Measurements from ENCODE around the gene PPWD1. TPM values are rescaled to one million over a fixed set of nuclear protein-coding genes. Genes with fewer than 3 reads are reported as not detected.
A peak's percentile ranks its signal among the peaks of the same experiment; 100 is the strongest.

The PPWD1 gene
- total RNA-seq (100 to 1,000 TPM in 1 of 9 donors, 10 to 100 TPM in 8; 15.3 to 181 (median 26.5) TPM), polyA plus RNA-seq (10 to 100 TPM; 24.8 to 32.7 (median 30.4) TPM)
- long read RNA-seq, donor 1, transcript PPWD1-201 (11 exons, 2,166 nt) = major isoform, 7 of 19 reads
- long read RNA-seq, donor 1, partial matches to known transcripts = 7 of 19 reads
- long read RNA-seq, donor 1, other reads (novel, unspliced or antisense) = 0 of 19 reads
- long read RNA-seq, donor 2, partial matches to known transcripts = 0 of 8 reads
- long read RNA-seq, donor 2, other reads (novel, unspliced or antisense) = 0 of 8 reads
- long read RNA-seq, donor 3, partial matches to known transcripts = 0 of 5 reads
- long read RNA-seq, donor 3, other reads (novel, unspliced or antisense) = 0 of 5 reads
- long read RNA-seq, donor 4, transcript PPWD1-201 (11 exons, 2,166 nt) = major isoform, 15 of 19 reads
- long read RNA-seq, donor 4, partial matches to known transcripts = 3 of 19 reads
- long read RNA-seq, donor 4, other reads (novel, unspliced or antisense) = 1 of 19 reads
- long read RNA-seq, donor 5, transcript PPWD1-201 (11 exons, 2,166 nt) = major isoform, 21 of 29 reads
- long read RNA-seq, donor 5, partial matches to known transcripts = 4 of 29 reads
- long read RNA-seq, donor 5, other reads (novel, unspliced or antisense) = 4 of 29 reads
- long read RNA-seq, donor 6, transcript PPWD1-201 (11 exons, 2,166 nt) = major isoform, 9 of 12 reads
- long read RNA-seq, donor 6, partial matches to known transcripts = 1 of 12 reads
- long read RNA-seq, donor 6, other reads (novel, unspliced or antisense) = 0 of 12 reads
- long read RNA-seq, donor 7, partial matches to known transcripts = 0 of 1 reads
- long read RNA-seq, donor 7, other reads (novel, unspliced or antisense) = 0 of 1 reads
- long read RNA-seq, donor 8, transcript PPWD1-201 (11 exons, 2,166 nt) = major isoform, 5 of 9 reads
- long read RNA-seq, donor 8, partial matches to known transcripts = 0 of 9 reads
- long read RNA-seq, donor 8, other reads (novel, unspliced or antisense) = 0 of 9 reads
- long read RNA-seq, donor 9, partial matches to known transcripts = 0 of 10 reads
- long read RNA-seq, donor 9, other reads (novel, unspliced or antisense) = 6 of 10 reads
- long read RNA-seq, donor 10, partial matches to known transcripts = 0 of 3 reads
- long read RNA-seq, donor 10, other reads (novel, unspliced or antisense) = 0 of 3 reads

GRCh38 chr5:65562731-65563701, at the start of gene PPWD1, which contains the start of gene CENPK:
TSS of gene PPWD1 (plus strand) at chr5:65563296. CDS start at chr5:65563311, 15 bp downstream.
TSS of gene CENPK (minus strand) at chr5:65563168. CDS start at chr5:65554907, 8,261 bp downstream.
- peak; percentile 92 to 98 (median 96) for DNase-seq
- intact Hi-C loops (cut with DNase I) = no loop called here
- Histone ChIP-seq H3K36me3 (replicated peaks in 1 of 2) (no peaks in the 10 kb centered on the region), H3K9me3 (replicated peaks in 1 of 3) (no peaks in the 10 kb centered on the region), H3K27me3 (no peaks in the 10 kb centered on the region), H3K4me1 (replicated peaks in 1 of 2) (peaks cover 5 to 34% of the 10 kb centered on the region in 2 donors), H3K27ac (peak within 1 kb of the TSS; percentile 23 to 93 (median 86)), H3K4me3 (peak within 1 kb of the TSS; percentile 66 to 98 (median 82))
- TF ChIP-seq CTCF (IDR thresholded peaks at IDR 0.05) = no peak
- peak in 1 of 2 donors; percentile 79 for TF ChIP-seq POLR2A (IDR thresholded peaks at IDR 0.05)
- 0 to 1% (median 0%) methylated on average over 36 to 54 of the region's 54 CpGs for WGBS, 4 donors

GRCh38 chr5:65525726-65526125, 37.4 kb upstream of the PPWD1 start:
- TF ChIP-seq POLR2A (IDR thresholded peaks at IDR 0.05) (no peak), CTCF (IDR thresholded peaks at IDR 0.05) (no peak)
- no peaks in the 10 kb centered on the region for H3K4me1 ChIP-seq (replicated peaks in 1 of 2)
- no peaks in the 10 kb centered on the region for H3K9me3 ChIP-seq (replicated peaks in 1 of 3)
- H3K4me3 ChIP-seq = no peak overlapping the region
- no peaks in the 10 kb centered on the region for H3K36me3 ChIP-seq (replicated peaks in 1 of 2)
- intact Hi-C loops (cut with DNase I) = no loop called here
- WGBS, 4 donors = 87 to 98% (median 94%) methylated on average over 3 of the region's 3 CpGs
- no peak for DNase-seq
- no peak overlapping the region for H3K27ac ChIP-seq
- no peaks in the 10 kb centered on the region for H3K27me3 ChIP-seq

GRCh38 chr5:65530904-65531303, 32.2 kb upstream of the PPWD1 start:
- Histone ChIP-seq H3K4me3 (no peak overlapping the region), H3K27ac (no peak overlapping the region), H3K9me3 (replicated peaks in 1 of 3) (no peaks in the 10 kb centered on the region), H3K4me1 (replicated peaks in 1 of 2) (no peaks in the 10 kb centered on the region), H3K27me3 (no peaks in the 10 kb centered on the region), H3K36me3 (replicated peaks in 1 of 2) (no peaks in the 10 kb centered on the region)
- TF ChIP-seq CTCF (IDR thresholded peaks at IDR 0.05) = no peak
- TF ChIP-seq POLR2A (IDR thresholded peaks at IDR 0.05) = no peak
- WGBS, 4 donors = 65 to 72% (median 68%) methylated on average over 1 of the region's 1 CpG
- intact Hi-C loops (cut with DNase I) = no loop called here
- no peak for DNase-seq

All from adrenal gland (tissue), 19 donors.